ENCODE data around the gene OTOG.

The OTOG gene

GRCh38 chr11:17650127-17650911, 103.3 kb downstream of the OTOG start:
- DNase-seq (ENCODE audit: low read depth, low spot score), result no peak

- DNase-seq (ENCODE audit: low read depth, low spot score), result no peak
These were observed 104.0 kb downstream of the OTOG start for GRCh38 chr11:17651061-17651460.

- no peak for DNase-seq (ENCODE audit: low read depth, low spot score)
These were observed 104.6 kb downstream of the OTOG start for GRCh38 chr11:17651681-17652080.

GRCh38 chr11:17652556-17652955, 105.5 kb downstream of the OTOG start:
- DNase-seq (ENCODE audit: low read depth, low spot score), result no peak

- DNase-seq (ENCODE audit: low read depth, low spot score), result no peak
These were observed 106.6 kb downstream of the OTOG start for GRCh38 chr11:17653611-17654010.

GRCh38 chr11:17655682-17656081, 108.6 kb downstream of the OTOG start:
- DNase-seq (ENCODE audit: low read depth, low spot score), result no peak

GRCh38 chr11:17658211-17658610, 111.2 kb downstream of the OTOG start:
- DNase-seq (ENCODE audit: low read depth, low spot score), result no peak

GRCh38 chr11:17668166-17668565, 121.1 kb downstream of the OTOG start:
- no peak for DNase-seq (ENCODE audit: low read depth, low spot score)

- no peak for DNase-seq (ENCODE audit: low read depth, low spot score)
These were observed 125.4 kb downstream of the OTOG start for GRCh38 chr11:17672469-17672868.

GRCh38 chr11:17673951-17674350, 126.9 kb downstream of the OTOG start:
- DNase-seq (ENCODE audit: low read depth, low spot score), result no peak

- no peak for DNase-seq (ENCODE audit: low read depth, low spot score)
These were observed 135.8 kb downstream of the OTOG start for GRCh38 chr11:17682848-17683247.

GRCh38 chr11:17683377-17684161, 136.5 kb downstream of the OTOG start:
- DNase-seq (ENCODE audit: low read depth, low spot score), result no peak

GRCh38 chr11:17684550-17684949, 137.5 kb downstream of the OTOG start:
- no peak for DNase-seq (ENCODE audit: low read depth, low spot score)

GRCh38 chr11:17686231-17686980, 139.3 kb downstream of the OTOG start:
- no peak for DNase-seq (ENCODE audit: low read depth, low spot score)

- no peak for DNase-seq (ENCODE audit: low read depth, low spot score)
These were observed 141.0 kb downstream of the OTOG start for GRCh38 chr11:17687946-17688670.

GRCh38 chr11:17691550-17691949, 144.5 kb downstream of the OTOG start:
- no peak for DNase-seq (ENCODE audit: low read depth, low spot score)

- no peak for DNase-seq (ENCODE audit: low read depth, low spot score)
These were observed 144.9 kb downstream of the OTOG start for GRCh38 chr11:17691976-17692375.

GRCh38 chr11:17692931-17693330, 145.9 kb downstream of the OTOG start:
- DNase-seq (ENCODE audit: low read depth, low spot score), result no peak

GRCh38 chr11:17693531-17693930, 146.5 kb downstream of the OTOG start:
- no peak for DNase-seq (ENCODE audit: low read depth, low spot score)

- DNase-seq (ENCODE audit: low read depth, low spot score), result no peak
These were observed 147.5 kb downstream of the OTOG start for GRCh38 chr11:17694494-17695110.

All from iPS DF 19.7 (cell line).